SH-SY5Y (cell line): ENCODE results near the gene PYCR2.

Source experiments
- GATA2 ChIP-seq: IDR thresholded peaks from 2 replicates; pipeline ENCODE4 v1.6.1; 2011; ENCODE audit warnings: mild to moderate bottlenecking, low read depth, low read length
- GATA3 ChIP-seq: IDR thresholded peaks from 2 replicates; pipeline ENCODE4 v1.6.1; 2011; ENCODE audit warnings: low read depth, mild to moderate bottlenecking, low read length, moderate library complexity

DNA sequence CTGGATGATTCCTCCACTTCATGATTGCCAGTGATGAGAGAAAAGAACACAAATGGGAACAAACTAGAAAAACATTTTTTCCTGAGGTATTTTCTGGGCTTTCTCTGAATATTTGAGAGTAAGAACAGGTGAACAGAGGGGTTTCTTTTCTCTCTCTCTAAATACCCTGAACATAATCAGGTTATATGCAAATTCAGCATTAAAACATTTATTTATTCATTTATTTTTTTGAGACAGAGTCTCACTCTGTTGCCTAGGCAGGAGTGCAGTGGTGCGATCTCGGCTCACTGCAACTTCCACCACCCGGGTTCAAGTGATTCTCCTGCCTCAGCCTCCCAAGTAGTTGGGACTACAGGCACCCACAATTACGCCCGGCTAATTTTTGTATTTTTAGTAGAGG, 22.8 kb upstream of the PYCR2 start:
- TF ChIP-seq GATA2 (no peak), GATA3 (no peak)
